ENCODE results near the gene CLTB.

DNA sequence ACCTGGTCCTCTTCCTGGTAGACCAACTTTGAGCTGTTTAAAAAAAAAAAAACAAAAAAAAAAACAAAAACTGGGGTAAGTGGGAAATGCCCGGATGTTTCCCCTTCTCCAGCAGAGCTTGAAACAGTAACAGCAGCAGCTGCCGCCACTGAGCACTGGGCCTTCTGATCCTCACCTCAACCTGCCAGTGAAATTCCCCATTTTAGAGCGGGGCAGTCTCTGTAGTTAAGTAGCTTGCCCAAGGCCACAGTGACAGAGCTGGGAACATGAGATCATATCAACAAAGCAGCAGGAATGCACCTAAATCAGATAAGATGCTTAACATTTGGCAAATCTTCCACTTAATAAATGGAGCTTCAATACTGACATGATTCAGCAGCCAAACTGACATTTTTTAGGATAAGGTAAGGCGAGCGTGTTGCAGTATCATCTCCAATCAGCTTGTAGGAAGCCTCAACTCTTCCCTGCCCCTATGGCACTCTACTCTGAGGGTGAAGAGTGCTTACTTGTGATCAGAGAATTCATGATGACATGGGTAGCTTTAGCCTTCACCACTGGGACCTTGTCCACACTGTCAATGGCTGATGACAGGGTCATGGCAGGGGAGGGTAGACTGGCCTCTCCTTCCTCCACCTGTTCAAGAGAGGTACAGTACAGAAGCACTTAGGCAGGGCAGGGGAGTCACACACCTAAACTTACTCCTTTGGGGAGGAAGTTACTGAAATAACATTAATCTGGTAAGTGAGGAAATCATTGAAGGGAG is 64.0 kb downstream of the CLTB start:
- TF ChIP-seq, protein P1, sequence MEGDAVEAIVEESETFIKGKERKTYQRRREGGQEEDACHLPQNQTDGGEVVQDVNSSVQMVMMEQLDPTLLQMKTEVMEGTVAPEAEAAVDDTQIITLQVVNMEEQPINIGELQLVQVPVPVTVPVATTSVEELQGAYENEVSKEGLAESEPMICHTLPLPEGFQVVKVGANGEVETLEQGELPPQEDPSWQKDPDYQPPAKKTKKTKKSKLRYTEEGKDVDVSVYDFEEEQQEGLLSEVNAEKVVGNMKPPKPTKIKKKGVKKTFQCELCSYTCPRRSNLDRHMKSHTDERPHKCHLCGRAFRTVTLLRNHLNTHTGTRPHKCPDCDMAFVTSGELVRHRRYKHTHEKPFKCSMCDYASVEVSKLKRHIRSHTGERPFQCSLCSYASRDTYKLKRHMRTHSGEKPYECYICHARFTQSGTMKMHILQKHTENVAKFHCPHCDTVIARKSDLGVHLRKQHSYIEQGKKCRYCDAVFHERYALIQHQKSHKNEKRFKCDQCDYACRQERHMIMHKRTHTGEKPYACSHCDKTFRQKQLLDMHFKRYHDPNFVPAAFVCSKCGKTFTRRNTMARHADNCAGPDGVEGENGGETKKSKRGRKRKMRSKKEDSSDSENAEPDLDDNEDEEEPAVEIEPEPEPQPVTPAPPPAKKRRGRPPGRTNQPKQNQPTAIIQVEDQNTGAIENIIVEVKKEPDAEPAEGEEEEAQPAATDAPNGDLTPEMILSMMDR (IDR thresholded peaks at IDR 0.05; ENCODE audit: low read depth, low read length, missing input control), result no peak
- TF ChIP-seq, protein P2, sequence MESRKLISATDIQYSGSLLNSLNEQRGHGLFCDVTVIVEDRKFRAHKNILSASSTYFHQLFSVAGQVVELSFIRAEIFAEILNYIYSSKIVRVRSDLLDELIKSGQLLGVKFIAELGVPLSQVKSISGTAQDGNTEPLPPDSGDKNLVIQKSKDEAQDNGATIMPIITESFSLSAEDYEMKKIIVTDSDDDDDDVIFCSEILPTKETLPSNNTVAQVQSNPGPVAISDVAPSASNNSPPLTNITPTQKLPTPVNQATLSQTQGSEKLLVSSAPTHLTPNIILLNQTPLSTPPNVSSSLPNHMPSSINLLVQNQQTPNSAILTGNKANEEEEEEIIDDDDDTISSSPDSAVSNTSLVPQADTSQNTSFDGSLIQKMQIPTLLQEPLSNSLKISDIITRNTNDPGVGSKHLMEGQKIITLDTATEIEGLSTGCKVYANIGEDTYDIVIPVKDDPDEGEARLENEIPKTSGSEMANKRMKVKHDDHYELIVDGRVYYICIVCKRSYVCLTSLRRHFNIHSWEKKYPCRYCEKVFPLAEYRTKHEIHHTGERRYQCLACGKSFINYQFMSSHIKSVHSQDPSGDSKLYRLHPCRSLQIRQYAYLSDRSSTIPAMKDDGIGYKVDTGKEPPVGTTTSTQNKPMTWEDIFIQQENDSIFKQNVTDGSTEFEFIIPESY (IDR thresholded peaks at IDR 0.05), result no peak

Measured in liver (tissue), 2 donors.